ENCODE measurements around the gene NUP88. TPM values are rescaled to one million over a fixed set of nuclear protein-coding genes. Genes with fewer than 3 reads are reported as not detected.
"Not testable (repeated sequence)": the region's sequence is repeated elsewhere in the genome, so short reads cannot be mapped to it uniquely, and the experiment has no call there.

Gene NUP88
- total RNA-seq, 1 donor from 2014 or later: 36.7 TPM

DNA sequence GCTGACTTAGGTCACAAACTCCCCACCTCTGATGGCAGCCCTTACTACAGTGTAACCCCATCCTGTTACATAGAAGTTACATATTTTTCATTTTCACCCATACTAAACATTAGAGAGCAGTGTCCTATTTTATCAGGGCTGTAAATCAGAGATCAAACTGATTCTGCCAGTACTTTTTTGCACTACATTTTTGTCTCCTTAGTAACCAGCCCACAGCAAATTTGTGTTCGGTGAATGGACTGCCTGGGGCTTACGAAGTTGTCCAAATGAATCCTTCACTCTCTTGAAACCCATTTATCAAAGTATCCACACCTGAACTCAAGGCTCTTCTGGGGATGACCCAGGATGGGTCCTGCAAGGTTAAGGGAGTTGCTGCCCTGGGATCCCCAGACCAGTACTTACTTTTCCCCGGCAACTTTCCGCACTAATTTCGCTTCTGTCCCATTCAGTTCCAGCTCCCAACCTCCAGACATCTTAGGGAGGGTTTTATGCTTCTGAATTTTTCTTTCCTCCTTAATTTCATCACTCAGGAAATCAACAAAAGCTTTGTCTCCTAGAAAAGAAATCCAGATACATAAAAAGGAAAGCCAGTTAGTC lies 18.4 kb upstream of the NUP88 start:
- H3K36me3 ChIP-seq: peaks cover 54% of the 10 kb centered on the region
- H3K4me3 ChIP-seq: peak overlapping the region; percentile 92
- TF ChIP-seq, protein P1, sequence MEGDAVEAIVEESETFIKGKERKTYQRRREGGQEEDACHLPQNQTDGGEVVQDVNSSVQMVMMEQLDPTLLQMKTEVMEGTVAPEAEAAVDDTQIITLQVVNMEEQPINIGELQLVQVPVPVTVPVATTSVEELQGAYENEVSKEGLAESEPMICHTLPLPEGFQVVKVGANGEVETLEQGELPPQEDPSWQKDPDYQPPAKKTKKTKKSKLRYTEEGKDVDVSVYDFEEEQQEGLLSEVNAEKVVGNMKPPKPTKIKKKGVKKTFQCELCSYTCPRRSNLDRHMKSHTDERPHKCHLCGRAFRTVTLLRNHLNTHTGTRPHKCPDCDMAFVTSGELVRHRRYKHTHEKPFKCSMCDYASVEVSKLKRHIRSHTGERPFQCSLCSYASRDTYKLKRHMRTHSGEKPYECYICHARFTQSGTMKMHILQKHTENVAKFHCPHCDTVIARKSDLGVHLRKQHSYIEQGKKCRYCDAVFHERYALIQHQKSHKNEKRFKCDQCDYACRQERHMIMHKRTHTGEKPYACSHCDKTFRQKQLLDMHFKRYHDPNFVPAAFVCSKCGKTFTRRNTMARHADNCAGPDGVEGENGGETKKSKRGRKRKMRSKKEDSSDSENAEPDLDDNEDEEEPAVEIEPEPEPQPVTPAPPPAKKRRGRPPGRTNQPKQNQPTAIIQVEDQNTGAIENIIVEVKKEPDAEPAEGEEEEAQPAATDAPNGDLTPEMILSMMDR (IDR thresholded peaks at IDR 0.05): no peak
- no peaks in the 10 kb centered on the region for H3K27me3 ChIP-seq (ENCODE audit: low read depth)
- no peaks in the 10 kb centered on the region for H3K9me3 ChIP-seq
- H3K4me1 ChIP-seq: peaks cover 20% of the 10 kb centered on the region
- H3K27ac ChIP-seq: peak overlapping the region; percentile 86
- ATAC-seq (no peak), DNase-seq (no peak)
- intact Hi-C loops (cut with DNase I): no loop called here

DNA sequence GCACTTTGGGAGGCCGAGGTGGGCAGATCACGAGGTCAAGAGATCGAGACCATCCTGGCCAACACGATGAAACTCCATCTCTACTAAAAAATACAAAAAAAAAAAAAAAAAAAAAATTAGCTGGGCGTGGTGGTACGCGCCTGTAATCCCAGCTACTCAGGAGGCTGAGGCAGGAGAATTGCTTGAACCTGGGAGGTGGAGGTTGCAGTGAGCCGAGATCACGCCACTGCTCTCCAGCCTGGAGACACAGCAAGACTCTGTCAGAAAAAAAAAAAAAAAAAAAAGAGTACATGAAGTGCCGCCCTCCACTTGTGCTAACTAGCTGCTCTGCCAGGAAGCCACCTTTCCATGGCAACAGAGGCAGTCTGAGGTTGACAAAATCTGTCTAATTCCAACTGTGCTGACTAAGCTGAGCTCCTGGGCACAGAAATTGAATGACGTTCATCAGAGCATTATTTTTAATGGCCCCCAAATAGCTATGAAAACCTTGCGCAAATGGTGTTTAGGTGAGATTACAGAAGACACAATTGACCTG lies 16.4 kb upstream of the NUP88 start:
- H3K27ac ChIP-seq; DNase-seq; H3K27me3 ChIP-seq (ENCODE audit: low read depth); H3K4me3 ChIP-seq; H3K9me3 ChIP-seq; ATAC-seq; intact Hi-C loops (cut with DNase I): not testable (repeated sequence)
- Histone ChIP-seq H3K36me3 (peaks cover 68% of the 10 kb centered on the region), H3K4me1 (peaks cover 20% of the 10 kb centered on the region)

DNA sequence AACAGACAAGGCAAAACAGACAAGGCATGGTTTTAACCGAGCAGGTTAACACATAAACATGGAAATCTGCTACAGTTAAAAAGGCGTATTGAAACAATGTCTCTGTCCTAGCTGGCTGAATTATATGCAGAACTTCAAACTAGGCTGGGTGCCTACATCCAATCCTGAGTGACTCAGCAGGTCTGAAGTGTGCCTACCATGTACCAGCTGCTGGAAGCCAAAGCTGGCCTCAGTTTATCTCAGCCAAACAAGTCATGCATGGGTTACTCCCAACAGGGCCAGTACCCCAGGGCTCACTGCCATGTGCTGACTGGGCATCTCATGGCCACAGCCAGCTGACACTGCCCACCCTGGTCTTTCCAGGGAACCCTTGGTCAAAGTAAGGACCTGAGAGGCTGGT lies 15.5 kb upstream of the NUP88 start:
- TF ChIP-seq, protein P1 (IDR thresholded peaks at IDR 0.05): no peak
- no peaks in the 10 kb centered on the region for H3K9me3 ChIP-seq
- H3K36me3 ChIP-seq: peaks cover 76% of the 10 kb centered on the region
- intact Hi-C loops (cut with DNase I): no loop called here
- ATAC-seq (no peak), DNase-seq (no peak)
- H3K27me3 ChIP-seq (ENCODE audit: low read depth): no peaks in the 10 kb centered on the region
- no peak overlapping the region for H3K27ac ChIP-seq
- H3K4me1 ChIP-seq: peaks cover 20% of the 10 kb centered on the region
- H3K4me3 ChIP-seq: no peak overlapping the region

DNA sequence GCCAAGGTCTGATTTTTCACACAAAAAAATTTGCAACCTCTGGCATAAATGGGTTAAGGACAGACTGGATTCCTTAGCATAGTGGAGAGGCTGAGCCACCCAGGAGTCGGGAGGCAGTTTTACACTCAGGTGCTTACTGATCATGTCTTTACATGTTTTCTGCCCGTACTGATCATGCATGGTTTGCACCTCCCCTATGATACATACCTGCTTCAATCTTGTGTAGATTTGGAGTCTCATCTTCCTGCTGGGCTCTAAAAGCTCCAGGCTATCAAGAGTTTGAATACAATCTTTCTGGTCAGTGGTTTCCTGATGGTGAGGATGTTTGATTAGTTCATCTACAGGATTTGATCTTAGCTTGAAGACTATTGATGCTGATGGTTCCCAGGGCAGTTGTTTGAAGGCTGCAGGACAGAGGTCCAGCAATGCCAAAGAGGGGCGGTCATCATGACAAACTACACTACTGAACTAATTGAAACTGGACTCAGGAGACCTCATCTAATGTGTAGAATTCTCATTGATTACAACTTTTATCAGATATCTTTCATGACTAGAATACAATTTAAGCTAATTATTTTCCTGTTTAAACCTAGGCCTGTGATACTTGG lies 12.6 kb upstream of the NUP88 start:
- Histone ChIP-seq H3K27me3 (ENCODE audit: low read depth) (no peaks in the 10 kb centered on the region), H3K27ac (no peak overlapping the region), H3K4me3 (no peak overlapping the region), H3K36me3 (peaks cover 99% of the 10 kb centered on the region), H3K4me1 (peaks cover 12% of the 10 kb centered on the region), H3K9me3 (no peaks in the 10 kb centered on the region)
- TF ChIP-seq, protein P1 (IDR thresholded peaks at IDR 0.05): no peak
- intact Hi-C loops (cut with DNase I): no loop called here
- ATAC-seq (no peak), DNase-seq (no peak)

DNA sequence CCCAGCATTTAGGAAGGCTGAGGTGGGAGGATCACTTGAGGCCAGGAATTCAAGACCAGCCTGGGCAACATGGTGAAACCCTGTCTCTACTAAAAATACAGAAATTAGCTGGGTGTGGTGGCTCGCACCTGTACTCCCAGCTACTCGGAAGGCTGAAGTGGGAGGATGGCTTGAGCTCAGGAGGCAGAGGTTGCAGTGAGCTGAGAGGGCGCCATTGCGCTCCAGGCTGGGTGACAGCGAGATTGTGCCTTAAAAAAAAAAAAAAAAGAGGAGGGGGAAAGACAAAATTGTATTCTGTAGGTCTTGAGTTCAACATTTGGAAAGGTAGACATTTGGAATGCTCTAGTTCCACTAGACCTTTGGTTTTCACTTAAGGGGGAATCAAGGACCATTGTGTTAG lies 11.8 kb upstream of the NUP88 start:
- ATAC-seq: not testable (repeated sequence)

DNA sequence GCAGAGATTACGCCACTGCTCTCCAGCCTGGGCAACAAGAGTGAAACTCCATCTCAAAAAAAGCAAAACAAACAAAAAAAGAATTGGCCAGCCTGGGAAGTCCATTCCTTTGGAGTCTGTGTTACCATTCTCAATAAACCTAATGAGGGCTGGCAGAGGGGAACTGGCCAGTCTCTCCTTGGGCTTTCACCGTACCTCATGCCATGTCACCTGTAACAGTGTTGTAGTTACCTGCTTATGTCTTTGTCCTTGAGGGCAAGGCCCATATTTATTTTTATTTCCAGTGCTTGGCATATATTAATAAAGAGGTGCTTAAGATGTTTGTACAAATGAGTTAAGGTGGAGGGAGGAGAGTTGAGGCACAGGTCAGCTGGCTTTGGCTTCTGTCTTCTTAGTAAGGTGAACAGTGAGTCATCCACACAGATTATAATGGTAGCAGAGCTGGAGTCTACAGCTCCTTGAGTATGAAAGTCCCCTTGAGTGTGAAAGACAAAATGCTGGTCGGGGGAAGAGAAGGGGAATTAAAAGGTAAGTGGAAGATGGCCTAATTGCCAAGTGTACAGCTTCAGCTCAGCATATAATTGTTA lies 11.0 kb upstream of the NUP88 start:
- Histone ChIP-seq H3K27ac (peak overlapping the region; percentile 60), H3K36me3 (peaks cover 99% of the 10 kb centered on the region), H3K9me3 (no peaks in the 10 kb centered on the region), H3K4me3 (no peak overlapping the region), H3K27me3 (ENCODE audit: low read depth) (no peaks in the 10 kb centered on the region), H3K4me1 (peaks cover 11% of the 10 kb centered on the region)
- ATAC-seq (peak; percentile 88 to 91), DNase-seq (no peak)
- TF ChIP-seq, protein P1 (IDR thresholded peaks at IDR 0.05): no peak
- intact Hi-C loops (cut with DNase I): no loop called here

More for the DNA sequence above, 11.8 kb upstream of the NUP88 start:
- Histone ChIP-seq H3K36me3 (peaks cover 99% of the 10 kb centered on the region), H3K27ac (peak overlapping the region; percentile 60), H3K4me1 (peaks cover 11% of the 10 kb centered on the region)
- H3K9me3 ChIP-seq; H3K27me3 ChIP-seq (ENCODE audit: low read depth); DNase-seq; H3K4me3 ChIP-seq; intact Hi-C loops (cut with DNase I): not testable (repeated sequence)

Measured in lower lobe of right lung (tissue), 2 donors.